Neural cell (in vitro differentiated cells): ENCODE results near the gene ITGAD.

ENCODE experiments used
- CTCF ChIP-seq: fragments of 450-650 bp; IDR thresholded peaks from 2 replicates; pipeline ENCODE4 v1.5.1; 2014; ENCODE audit warnings: antibody characterized with exemption, mild to moderate bottlenecking, moderate library complexity; ENCODE audit not compliant: poor library complexity, severe bottlenecking
- EP300 ChIP-seq: fragments of 450-650 bp; conservative IDR thresholded peaks from 2 replicates; pipeline ENCODE4 v1.6.1; 2014; ENCODE audit warnings: antibody characterized with exemption, mild to moderate bottlenecking, moderate library complexity; ENCODE audit not compliant: poor library complexity, severe bottlenecking
- MXI1 ChIP-seq: fragments of 450-650 bp; conservative IDR thresholded peaks from 2 replicates; pipeline ENCODE4 v1.6.1; 2014; ENCODE audit warnings: antibody characterized with exemption, mild to moderate bottlenecking; ENCODE audit not compliant: poor library complexity, severe bottlenecking
- POLR2AphosphoS5 ChIP-seq: IDR thresholded peaks from 2 replicates; pipeline ENCODE4 v1.6.1; 2012
- TF ChIP-seq, protein P1 (sequence below): IDR thresholded peaks from 2 replicates; pipeline ENCODE4 v1.6.1; 2012; ENCODE audit warnings: borderline replicate concordance

- TF ChIP-seq CTCF (no peak), EP300 (no peak), POLR2AphosphoS5 (no peak), MXI1 (no peak)
- TF ChIP-seq, protein P1, sequence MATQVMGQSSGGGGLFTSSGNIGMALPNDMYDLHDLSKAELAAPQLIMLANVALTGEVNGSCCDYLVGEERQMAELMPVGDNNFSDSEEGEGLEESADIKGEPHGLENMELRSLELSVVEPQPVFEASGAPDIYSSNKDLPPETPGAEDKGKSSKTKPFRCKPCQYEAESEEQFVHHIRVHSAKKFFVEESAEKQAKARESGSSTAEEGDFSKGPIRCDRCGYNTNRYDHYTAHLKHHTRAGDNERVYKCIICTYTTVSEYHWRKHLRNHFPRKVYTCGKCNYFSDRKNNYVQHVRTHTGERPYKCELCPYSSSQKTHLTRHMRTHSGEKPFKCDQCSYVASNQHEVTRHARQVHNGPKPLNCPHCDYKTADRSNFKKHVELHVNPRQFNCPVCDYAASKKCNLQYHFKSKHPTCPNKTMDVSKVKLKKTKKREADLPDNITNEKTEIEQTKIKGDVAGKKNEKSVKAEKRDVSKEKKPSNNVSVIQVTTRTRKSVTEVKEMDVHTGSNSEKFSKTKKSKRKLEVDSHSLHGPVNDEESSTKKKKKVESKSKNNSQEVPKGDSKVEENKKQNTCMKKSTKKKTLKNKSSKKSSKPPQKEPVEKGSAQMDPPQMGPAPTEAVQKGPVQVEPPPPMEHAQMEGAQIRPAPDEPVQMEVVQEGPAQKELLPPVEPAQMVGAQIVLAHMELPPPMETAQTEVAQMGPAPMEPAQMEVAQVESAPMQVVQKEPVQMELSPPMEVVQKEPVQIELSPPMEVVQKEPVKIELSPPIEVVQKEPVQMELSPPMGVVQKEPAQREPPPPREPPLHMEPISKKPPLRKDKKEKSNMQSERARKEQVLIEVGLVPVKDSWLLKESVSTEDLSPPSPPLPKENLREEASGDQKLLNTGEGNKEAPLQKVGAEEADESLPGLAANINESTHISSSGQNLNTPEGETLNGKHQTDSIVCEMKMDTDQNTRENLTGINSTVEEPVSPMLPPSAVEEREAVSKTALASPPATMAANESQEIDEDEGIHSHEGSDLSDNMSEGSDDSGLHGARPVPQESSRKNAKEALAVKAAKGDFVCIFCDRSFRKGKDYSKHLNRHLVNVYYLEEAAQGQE: no peak
These were observed 30.4 kb upstream of the ITGAD start for GRCh38 chr16:31362476-31363405.
